ENCODE measurements around the gene IL34. TPM values are rescaled to one million over a fixed set of nuclear protein-coding genes. Genes with fewer than 3 reads are reported as not detected.
"Not testable (repeated sequence)": the region's sequence is repeated elsewhere in the genome, so short reads cannot be mapped to it uniquely, and the experiment has no call there.

IL34 gene
- total and polyA plus RNA-seq, 9 donors = 6.2 to 10.9 (median 8.1) TPM

GRCh38 chr16:70608521-70608920 is 37.8 kb upstream of the IL34 start:
- 63% methylated on average over 5 of the region's 7 CpGs for WGBS (ENCODE audit: insufficient coverage)
- Histone ChIP-seq H3K36me3 (ENCODE audit: control insufficient read depth, insufficient read depth, low read length) (no peaks in the 10 kb centered on the region), H3K27me3 (ENCODE audit: control insufficient read depth, insufficient read depth, low read length) (peaks cover 3% of the 10 kb centered on the region), H3K27ac (ENCODE audit: low read length) (no peak overlapping the region), H3K9me3 (replicated peaks; ENCODE audit: control insufficient read depth, low read depth, low read length) (no peaks in the 10 kb centered on the region), H3K4me1 (ENCODE audit: control insufficient read depth, insufficient read depth, low read length) (no peaks in the 10 kb centered on the region), H3K4me3 (ENCODE audit: low read length) (no peak overlapping the region)
- DNase-seq = no peak

- Histone ChIP-seq H3K36me3 (ENCODE audit: control insufficient read depth, insufficient read depth, low read length) (no peaks in the 10 kb centered on the region), H3K4me1 (ENCODE audit: control insufficient read depth, insufficient read depth, low read length) (no peaks in the 10 kb centered on the region), H3K9me3 (replicated peaks; ENCODE audit: control insufficient read depth, low read depth, low read length) (no peaks in the 10 kb centered on the region), H3K27me3 (ENCODE audit: control insufficient read depth, insufficient read depth, low read length) (peaks cover 3% of the 10 kb centered on the region), H3K4me3 (ENCODE audit: low read length) (no peak overlapping the region), H3K27ac (ENCODE audit: low read length) (no peak overlapping the region)
- WGBS (ENCODE audit: insufficient coverage) = 70% methylated on average over 8 of the region's 18 CpGs
- peak; percentile 32 for DNase-seq
Measured at GRCh38 chr16:70610273-70611223, 35.8 kb upstream of the IL34 start.

GRCh38 chr16:70611224-70611598 is 35.1 kb upstream of the IL34 start:
- Histone ChIP-seq H3K27ac (ENCODE audit: low read length) (no peak overlapping the region), H3K4me1 (ENCODE audit: control insufficient read depth, insufficient read depth, low read length) (no peaks in the 10 kb centered on the region), H3K9me3 (replicated peaks; ENCODE audit: control insufficient read depth, low read depth, low read length) (no peaks in the 10 kb centered on the region), H3K4me3 (ENCODE audit: low read length) (no peak overlapping the region), H3K36me3 (ENCODE audit: control insufficient read depth, insufficient read depth, low read length) (no peaks in the 10 kb centered on the region), H3K27me3 (ENCODE audit: control insufficient read depth, insufficient read depth, low read length) (peaks cover 3% of the 10 kb centered on the region)
- no peak for DNase-seq
- WGBS (ENCODE audit: insufficient coverage) = 100% methylated on average over 2 of the region's 5 CpGs

GRCh38 chr16:70611785-70612303 is 34.5 kb upstream of the IL34 start:
- H3K4me1 ChIP-seq (ENCODE audit: control insufficient read depth, insufficient read depth, low read length) = no peaks in the 10 kb centered on the region
- no peak for DNase-seq
- 68% methylated on average over 3 of the region's 4 CpGs for WGBS (ENCODE audit: insufficient coverage)
- H3K9me3 ChIP-seq (replicated peaks; ENCODE audit: control insufficient read depth, low read depth, low read length) = no peaks in the 10 kb centered on the region
- no peak overlapping the region for H3K4me3 ChIP-seq (ENCODE audit: low read length)
- H3K27ac ChIP-seq (ENCODE audit: low read length) = no peak overlapping the region
- no peaks in the 10 kb centered on the region for H3K36me3 ChIP-seq (ENCODE audit: control insufficient read depth, insufficient read depth, low read length)
- H3K27me3 ChIP-seq (ENCODE audit: control insufficient read depth, insufficient read depth, low read length) = peaks cover 3% of the 10 kb centered on the region

GRCh38 chr16:70612931-70613330 is 33.4 kb upstream of the IL34 start:
- WGBS (ENCODE audit: insufficient coverage) = 80% methylated on average over 7 of the region's 8 CpGs
- no peaks in the 10 kb centered on the region for H3K4me1 ChIP-seq (ENCODE audit: control insufficient read depth, insufficient read depth, low read length)
- no peaks in the 10 kb centered on the region for H3K36me3 ChIP-seq (ENCODE audit: control insufficient read depth, insufficient read depth, low read length)
- H3K9me3 ChIP-seq (replicated peaks; ENCODE audit: control insufficient read depth, low read depth, low read length) = no peaks in the 10 kb centered on the region
- no peak overlapping the region for H3K27ac ChIP-seq (ENCODE audit: low read length)
- peaks cover 3% of the 10 kb centered on the region for H3K27me3 ChIP-seq (ENCODE audit: control insufficient read depth, insufficient read depth, low read length)
- H3K4me3 ChIP-seq (ENCODE audit: low read length) = no peak overlapping the region
- no peak for DNase-seq

GRCh38 chr16:70614208-70614951 is 32.0 kb upstream of the IL34 start:
- Histone ChIP-seq H3K4me1 (ENCODE audit: control insufficient read depth, insufficient read depth, low read length) (no peaks in the 10 kb centered on the region), H3K36me3 (ENCODE audit: control insufficient read depth, insufficient read depth, low read length) (no peaks in the 10 kb centered on the region), H3K27ac (ENCODE audit: low read length) (no peak overlapping the region), H3K9me3 (replicated peaks; ENCODE audit: control insufficient read depth, low read depth, low read length) (no peaks in the 10 kb centered on the region), H3K27me3 (ENCODE audit: control insufficient read depth, insufficient read depth, low read length) (peaks cover 3% of the 10 kb centered on the region), H3K4me3 (ENCODE audit: low read length) (no peak overlapping the region)
- DNase-seq = no peak
- WGBS (ENCODE audit: insufficient coverage) = 46% methylated on average over 2 of the region's 5 CpGs

GRCh38 chr16:70615945-70616344 is 30.4 kb upstream of the IL34 start:
- Histone ChIP-seq H3K27me3 (ENCODE audit: control insufficient read depth, insufficient read depth, low read length) (peaks cover 2% of the 10 kb centered on the region), H3K4me1 (ENCODE audit: control insufficient read depth, insufficient read depth, low read length) (no peaks in the 10 kb centered on the region), H3K36me3 (ENCODE audit: control insufficient read depth, insufficient read depth, low read length) (no peaks in the 10 kb centered on the region), H3K27ac (ENCODE audit: low read length) (no peak overlapping the region), H3K4me3 (ENCODE audit: low read length) (no peak overlapping the region), H3K9me3 (replicated peaks; ENCODE audit: control insufficient read depth, low read depth, low read length) (no peaks in the 10 kb centered on the region)
- WGBS (ENCODE audit: insufficient coverage) = no CpG with 5 or more reads among the region's 5 CpGs
- DNase-seq = no peak

GRCh38 chr16:70621864-70622263 is 24.5 kb upstream of the IL34 start:
- H3K4me3 ChIP-seq (ENCODE audit: low read length); H3K9me3 ChIP-seq (replicated peaks; ENCODE audit: control insufficient read depth, low read depth, low read length); H3K4me1 ChIP-seq (ENCODE audit: control insufficient read depth, insufficient read depth, low read length); H3K36me3 ChIP-seq (ENCODE audit: control insufficient read depth, insufficient read depth, low read length); H3K27ac ChIP-seq (ENCODE audit: low read length); H3K27me3 ChIP-seq (ENCODE audit: control insufficient read depth, insufficient read depth, low read length); DNase-seq: not testable (repeated sequence)
- no CpG with 5 or more reads among the region's 3 CpGs for WGBS (ENCODE audit: insufficient coverage)

- Histone ChIP-seq H3K27ac (ENCODE audit: low read length) (no peak overlapping the region), H3K9me3 (replicated peaks; ENCODE audit: control insufficient read depth, low read depth, low read length) (peaks cover 6% of the 10 kb centered on the region), H3K4me1 (ENCODE audit: control insufficient read depth, insufficient read depth, low read length) (no peaks in the 10 kb centered on the region), H3K27me3 (ENCODE audit: control insufficient read depth, insufficient read depth, low read length) (no peaks in the 10 kb centered on the region), H3K36me3 (ENCODE audit: control insufficient read depth, insufficient read depth, low read length) (no peaks in the 10 kb centered on the region), H3K4me3 (ENCODE audit: low read length) (no peak overlapping the region)
- no peak for DNase-seq
- no CpG with 5 or more reads among the region's 3 CpGs for WGBS (ENCODE audit: insufficient coverage)
Measured at GRCh38 chr16:70627696-70628095, 18.7 kb upstream of the IL34 start.
